Right hindlimb (tissue), 1 donor: Measurements from ENCODE around the gene SGSM1.

ENCODE experiments used
- DNase-seq: peaks from one replicate; pipeline ENCODE4 v3.0.0-alpha.2; 2018

Gene SGSM1

DNA sequence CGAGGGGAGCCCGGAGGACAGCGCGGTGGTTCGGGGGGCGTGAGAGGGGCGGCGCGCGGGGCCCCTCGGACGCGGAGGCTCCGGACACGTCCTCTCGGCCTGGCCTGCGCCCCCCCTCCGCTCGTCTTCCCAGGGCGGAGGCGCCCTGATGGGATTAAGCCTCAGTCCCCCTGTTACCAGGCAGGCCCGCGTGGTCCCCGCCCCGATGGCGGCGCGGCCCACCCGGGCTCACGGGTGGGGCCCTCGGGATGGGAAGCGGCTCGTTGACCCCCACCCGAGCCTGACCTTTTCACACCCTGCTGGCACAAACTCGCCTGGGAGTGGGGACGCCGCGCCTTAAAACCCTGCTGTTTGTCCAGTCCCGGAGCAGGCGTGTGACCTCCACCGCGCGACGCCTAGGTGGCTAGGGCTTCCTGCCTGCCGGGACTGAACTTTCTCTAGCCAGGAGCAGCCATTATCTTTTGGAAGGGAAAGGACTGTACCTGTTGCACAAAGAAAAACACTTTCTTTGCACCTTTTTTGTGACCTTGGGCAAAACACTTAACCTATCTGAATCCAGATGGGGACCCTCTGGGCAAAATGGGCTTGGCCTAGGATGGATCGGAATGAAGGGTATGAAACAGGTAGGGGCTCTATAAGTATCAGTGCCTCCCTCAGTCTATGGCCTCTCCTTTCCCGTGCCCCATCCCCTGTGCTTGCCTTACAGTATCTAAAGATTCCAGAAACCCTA, 147.5 kb downstream of the SGSM1 start:
- no peak for DNase-seq

DNA sequence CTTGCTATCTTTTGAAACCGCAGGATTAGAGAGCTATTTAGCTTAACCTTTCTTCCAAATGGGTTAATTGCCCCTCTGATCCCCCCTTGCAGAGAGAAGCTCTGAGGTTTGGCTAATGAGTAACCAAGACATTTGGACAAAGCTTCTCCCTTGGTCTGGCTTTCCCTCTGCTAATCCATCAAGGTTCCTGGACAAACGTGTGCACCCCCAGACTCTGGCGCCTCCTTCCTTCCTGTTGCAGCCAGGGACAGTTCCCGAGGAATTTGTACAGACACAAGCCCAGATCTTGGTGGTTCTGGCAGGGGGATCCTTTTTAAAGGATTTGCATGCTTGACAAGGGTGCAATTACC, 148.1 kb downstream of the SGSM1 start:
- DNase-seq, result peak; percentile 41

DNA sequence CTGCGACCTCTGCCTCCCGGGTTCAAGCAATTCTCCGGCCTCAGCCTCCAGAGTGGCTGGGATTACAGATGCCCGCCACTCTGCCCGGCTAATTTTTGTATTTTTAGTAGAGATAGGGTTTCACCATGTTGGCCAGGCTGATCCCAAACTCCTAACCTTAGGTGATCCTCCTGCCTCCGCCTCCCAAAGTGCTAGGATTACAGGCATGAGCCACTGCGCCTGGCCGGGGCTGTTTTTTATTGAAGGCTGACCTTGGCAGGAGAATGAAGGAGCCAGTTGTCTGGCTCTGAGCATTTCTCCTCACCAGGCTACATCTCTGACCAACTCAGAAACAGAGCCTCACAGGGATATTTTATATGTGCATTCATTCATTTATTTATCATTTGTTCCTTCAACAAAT, 148.8 kb downstream of the SGSM1 start:
- no peak for DNase-seq

DNA sequence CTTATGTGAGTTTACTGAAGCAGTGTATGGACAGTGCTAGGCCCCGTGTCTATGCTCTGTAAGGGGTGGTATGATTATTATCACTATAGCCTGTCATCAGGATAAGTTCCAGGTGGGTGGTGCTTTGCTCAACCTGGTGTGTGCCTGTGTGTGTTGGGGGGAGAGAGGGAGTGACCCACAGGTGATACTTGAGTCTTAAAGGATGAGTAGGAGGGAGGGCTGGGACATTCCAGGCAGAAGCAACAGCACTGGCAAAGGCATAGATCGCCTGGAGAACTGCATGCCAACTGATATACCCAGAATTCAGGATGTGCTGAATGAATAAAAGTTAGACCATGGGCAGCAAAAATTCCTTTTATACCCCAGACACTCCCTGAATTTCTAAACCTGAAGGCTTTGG, 151.0 kb downstream of the SGSM1 start:
- DNase-seq, result no peak

DNA sequence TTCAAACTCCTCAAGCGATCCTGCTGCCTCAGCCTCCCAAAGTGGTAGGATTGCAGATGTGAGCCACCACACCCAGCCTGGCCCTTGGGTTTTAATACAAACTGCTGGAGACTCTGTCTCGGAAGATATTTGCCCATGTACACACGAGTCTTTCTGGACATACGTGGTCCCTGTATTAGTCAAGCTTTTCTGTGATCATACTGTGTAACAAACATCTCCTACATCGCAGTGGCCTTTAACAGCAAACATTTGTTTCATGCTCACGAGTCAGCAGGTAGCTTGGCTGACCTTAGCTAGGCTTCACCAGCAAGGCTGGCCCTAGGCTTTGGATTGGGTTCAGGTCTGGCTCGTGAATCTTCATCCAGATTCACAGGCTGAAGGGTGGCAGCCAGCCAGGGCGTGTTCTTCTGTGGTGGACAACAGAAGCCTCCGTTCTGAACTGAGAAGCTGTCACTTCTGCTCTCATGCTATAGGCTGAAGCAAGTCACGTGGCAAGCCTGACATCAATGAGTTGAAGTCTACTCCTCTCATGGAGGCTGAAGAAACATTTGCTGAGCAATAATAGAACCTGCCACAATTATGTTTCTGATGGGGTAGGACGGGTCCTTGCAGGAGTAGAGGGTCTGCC, 155.3 kb downstream of the SGSM1 start:
- DNase-seq, result no peak

DNA sequence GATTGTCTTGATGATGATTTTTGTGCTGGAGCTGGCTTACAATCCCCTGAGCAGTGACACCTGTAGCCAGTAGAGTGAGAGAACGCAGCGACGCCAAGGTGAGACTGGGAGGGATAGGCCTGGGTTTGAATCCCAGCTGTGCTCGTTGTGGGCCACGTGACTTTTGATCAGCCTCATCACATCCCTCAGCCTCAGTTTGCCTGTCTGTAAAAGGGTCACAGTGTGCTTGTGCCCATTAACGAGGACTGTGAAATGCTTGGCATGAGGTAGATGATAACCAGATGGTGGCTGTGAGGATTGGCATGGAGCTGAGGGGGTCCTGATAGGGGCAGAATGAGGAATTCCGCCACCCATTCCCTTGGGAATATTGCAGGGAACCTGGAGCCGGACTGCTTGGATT, 156.1 kb downstream of the SGSM1 start:
- no peak for DNase-seq

GRCh38 chr22:24962835-24963234, 156.8 kb downstream of the SGSM1 start:
- DNase-seq, result no peak

GRCh38 chr22:24964441-24964840, 158.4 kb downstream of the SGSM1 start:
- no peak for DNase-seq

- DNase-seq, result no peak
Observed at GRCh38 chr22:24965822-24966626, 160.0 kb downstream of the SGSM1 start.

DNA sequence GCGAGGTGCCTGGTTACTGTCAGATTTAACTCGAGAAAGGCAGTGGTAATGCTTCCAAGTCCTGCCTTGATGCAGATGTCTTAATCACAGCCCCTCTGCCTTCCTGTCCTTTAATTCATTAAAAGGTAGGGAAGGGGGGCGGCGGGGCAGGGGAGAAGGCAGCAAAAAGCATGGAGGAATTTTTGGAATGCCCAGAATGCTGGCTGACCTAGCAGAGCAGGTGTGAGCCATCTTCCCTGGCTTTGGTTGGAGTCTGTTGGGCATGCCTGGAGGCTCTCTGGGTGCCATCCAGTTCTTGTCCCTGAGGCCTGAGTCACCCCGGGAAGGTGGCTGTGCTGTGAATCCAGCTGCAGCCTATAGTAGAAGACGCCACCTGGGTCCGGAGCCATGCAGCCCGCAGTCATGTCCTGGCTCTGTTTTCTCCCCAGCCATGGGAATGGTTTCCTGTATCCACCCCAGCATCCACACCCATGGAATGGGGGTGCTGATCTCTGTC, 162.1 kb downstream of the SGSM1 start:
- DNase-seq, result no peak

DNA sequence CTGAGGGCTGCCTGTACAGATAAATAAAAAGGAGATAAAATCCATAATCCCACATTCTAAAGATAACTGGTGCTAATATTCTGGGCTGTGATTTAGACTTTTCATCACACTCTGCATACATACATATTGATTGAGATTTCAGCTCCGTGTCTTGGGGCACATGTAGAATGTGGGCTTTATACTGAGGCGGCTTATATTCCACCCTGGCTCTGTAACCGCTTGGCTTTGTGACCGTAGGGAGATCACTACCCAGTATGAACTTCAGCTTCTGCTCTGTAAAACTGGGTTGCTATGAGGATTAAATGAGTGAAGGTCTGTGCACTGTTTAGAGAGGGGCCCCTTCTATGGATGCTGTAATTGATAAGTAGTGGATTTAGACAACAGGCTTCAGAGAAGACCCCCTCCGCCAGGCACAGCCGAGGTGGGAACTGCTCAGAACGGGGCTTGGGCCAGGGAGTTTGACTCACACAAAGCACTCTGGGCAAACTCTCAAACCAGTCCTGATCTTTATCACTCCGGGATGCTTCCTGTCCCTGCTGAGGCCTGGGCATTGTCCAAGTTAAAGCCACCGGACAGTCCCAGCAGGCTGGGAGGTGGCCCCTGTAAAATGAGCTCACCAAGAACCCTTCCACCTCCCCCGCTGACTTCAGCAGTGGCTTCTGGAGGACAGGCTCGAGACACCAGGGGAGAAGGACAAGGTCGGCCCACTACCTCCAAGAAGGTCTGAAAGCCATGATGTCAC, 163.7 kb downstream of the SGSM1 start:
- peak; percentile 39 for DNase-seq

DNA sequence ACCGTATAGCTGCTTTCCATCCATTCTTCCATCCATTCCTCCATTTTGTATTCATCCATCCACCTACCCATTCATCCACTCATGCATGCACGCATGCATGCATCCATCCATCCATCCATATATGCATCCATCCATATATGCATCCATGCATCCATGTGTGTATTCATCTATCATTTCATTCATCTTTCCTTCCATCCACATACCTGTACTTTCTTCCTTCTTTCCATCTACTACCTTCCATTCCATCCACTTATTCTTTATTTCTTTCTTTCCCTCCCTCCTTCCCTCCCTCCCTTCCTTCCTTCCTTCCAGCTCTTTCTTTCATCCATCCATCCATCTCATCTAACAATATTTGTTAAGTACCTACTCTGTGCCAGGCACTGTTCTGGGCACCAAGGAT, 166.4 kb downstream of the SGSM1 start:
- no peak for DNase-seq

GRCh38 chr22:24973872-24974271, 167.9 kb downstream of the SGSM1 start:
- DNase-seq, result no peak

DNA sequence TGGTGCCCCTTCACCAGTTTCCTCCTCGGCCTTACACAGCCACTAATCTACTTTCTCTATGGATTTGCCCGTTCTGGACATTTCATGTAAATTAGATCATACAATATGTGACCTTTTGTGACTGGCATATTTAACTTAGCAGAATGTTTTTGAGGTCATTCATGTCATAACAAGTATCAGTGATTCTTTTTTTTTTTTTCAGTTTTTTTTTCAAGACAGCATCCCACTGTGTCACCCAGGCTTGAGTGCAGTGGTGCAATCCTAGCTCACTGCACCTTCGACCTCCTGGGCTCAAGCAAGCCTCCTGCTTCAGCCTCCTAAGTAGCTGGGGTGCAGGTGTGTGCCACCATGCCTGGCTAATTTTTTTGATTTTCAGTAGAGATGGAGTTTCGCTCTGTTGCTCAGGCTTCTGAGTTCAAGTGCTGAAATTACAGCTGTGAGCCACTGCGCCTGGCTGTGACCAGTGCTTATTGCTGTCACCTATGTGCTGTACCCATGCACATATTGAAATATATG, 169.2 kb downstream of the SGSM1 start:
- DNase-seq, result no peak

- DNase-seq, result peak; percentile 53
Observed at GRCh38 chr22:24975813-24976341, 169.9 kb downstream of the SGSM1 start.

DNA sequence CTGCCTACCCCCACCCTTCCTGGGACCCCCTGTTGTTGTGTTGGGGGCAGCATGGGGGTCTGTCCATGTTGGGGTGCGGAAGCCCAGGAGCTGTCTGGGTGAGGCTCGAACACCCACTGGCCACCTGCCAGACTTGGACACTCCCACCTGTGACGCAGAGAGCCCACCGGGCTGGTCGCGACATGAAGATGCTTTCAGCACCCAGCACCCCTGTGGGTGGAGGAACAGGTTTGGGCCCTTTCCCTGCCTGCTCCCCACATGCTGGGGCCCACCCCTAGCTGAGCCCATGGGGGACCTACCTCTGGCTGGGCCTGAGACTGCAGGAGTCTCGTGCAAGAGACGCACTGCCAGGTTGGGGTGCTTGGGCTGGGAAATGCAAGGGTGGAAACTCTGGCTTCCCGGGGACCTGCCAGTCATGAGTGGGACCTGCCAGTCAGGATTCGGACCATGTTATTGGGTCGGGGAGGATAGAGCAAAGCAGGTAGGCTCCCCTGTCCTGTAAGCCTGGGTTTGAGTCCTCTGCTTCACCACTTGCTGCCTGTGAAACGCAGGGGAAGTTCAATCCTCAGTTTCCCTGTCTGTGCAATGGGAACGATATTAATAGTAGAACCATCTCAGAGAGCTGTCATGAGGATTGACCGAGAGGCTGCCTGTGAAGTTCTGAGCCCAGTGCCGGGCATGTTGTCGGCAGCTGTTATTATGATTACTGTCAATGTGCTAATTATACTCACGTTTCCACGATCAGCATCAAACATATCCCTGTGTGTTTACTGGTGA, 170.6 kb downstream of the SGSM1 start:
- no peak for DNase-seq
